ENCODE measurements around the gene NACC1. TPM values are rescaled to one million over a fixed set of nuclear protein-coding genes. Genes with fewer than 3 reads are reported as not detected.
A peak's percentile ranks its signal among the peaks of the same experiment; 100 is the strongest.

NACC1 gene
- total RNA-seq = 35.4 TPM
- long read RNA-seq, full-length matches to known transcripts = 1 of 10 reads
- long read RNA-seq, partial matches to known transcripts = 2 of 10 reads
- long read RNA-seq, other reads (novel, unspliced or antisense) = 7 of 10 reads

- no peaks in the 10 kb centered on the region for H3K9me3 ChIP-seq (replicated peaks)
- no peaks in the 10 kb centered on the region for H3K27me3 ChIP-seq (ENCODE audit: low read depth)
- intact Hi-C loops (cut with micrococcal nuclease) = no loop called here
- peak within 1 kb of the TSS; percentile 87 for H3K4me3 ChIP-seq
- H3K36me3 ChIP-seq = peaks cover 12% of the 10 kb centered on the region
- no peak for TF ChIP-seq CTCF (IDR thresholded peaks at IDR 0.05; ENCODE audit: borderline replicate concordance)
- DNase-seq = peak; percentile 91
- H3K4me1 ChIP-seq = peaks cover 58% of the 10 kb centered on the region
- H3K27ac ChIP-seq (replicated peaks) = peak within 1 kb of the TSS; percentile 81
Observed at GRCh38 chr19:13117772-13118423, at the start of gene NACC1. TSS of gene NACC1 (plus strand) at chr19:13118264. CDS start at chr19:13135208, 16,944 bp downstream.

- Histone ChIP-seq H3K27ac (replicated peaks) (peak overlapping the region; percentile 74), H3K4me3 (peak overlapping the region; percentile 34), H3K36me3 (peaks cover 14% of the 10 kb centered on the region), H3K27me3 (ENCODE audit: low read depth) (no peaks in the 10 kb centered on the region), H3K9me3 (replicated peaks) (no peaks in the 10 kb centered on the region), H3K4me1 (peaks cover 81% of the 10 kb centered on the region)
- no peak for DNase-seq
- peak; percentile 25 for TF ChIP-seq CTCF (IDR thresholded peaks at IDR 0.05; ENCODE audit: borderline replicate concordance)
- intact Hi-C loops (cut with micrococcal nuclease) = loop anchor here (10.0 kb wide), 1 partner anchor 75 kb away; the partner anchor contains the start of gene NFIX
Observed at GRCh38 chr19:13069415-13070359, 48.4 kb upstream of the NACC1 start.

- intact Hi-C loops (cut with micrococcal nuclease) = no loop called here
- Histone ChIP-seq H3K27me3 (ENCODE audit: low read depth) (no peaks in the 10 kb centered on the region), H3K36me3 (peaks cover 19% of the 10 kb centered on the region), H3K9me3 (replicated peaks) (no peaks in the 10 kb centered on the region), H3K4me1 (peaks cover 76% of the 10 kb centered on the region), H3K4me3 (peak overlapping the region; percentile 34), H3K27ac (replicated peaks) (peak overlapping the region; percentile 74)
- no peak for TF ChIP-seq CTCF (IDR thresholded peaks at IDR 0.05; ENCODE audit: borderline replicate concordance)
- DNase-seq = no peak
Observed at GRCh38 chr19:13070425-13071140, 47.5 kb upstream of the NACC1 start.

- intact Hi-C loops (cut with micrococcal nuclease) = no loop called here
- no peaks in the 10 kb centered on the region for H3K27me3 ChIP-seq (ENCODE audit: low read depth)
- DNase-seq = no peak
- peak overlapping the region; percentile 74 for H3K27ac ChIP-seq (replicated peaks)
- TF ChIP-seq CTCF (IDR thresholded peaks at IDR 0.05; ENCODE audit: borderline replicate concordance) = no peak
- peaks cover 76% of the 10 kb centered on the region for H3K4me1 ChIP-seq
- H3K36me3 ChIP-seq = peaks cover 29% of the 10 kb centered on the region
- no peak overlapping the region for H3K4me3 ChIP-seq
- no peaks in the 10 kb centered on the region for H3K9me3 ChIP-seq (replicated peaks)
Observed at GRCh38 chr19:13071444-13072187, 46.4 kb upstream of the NACC1 start.
